Panc1 (cell line): Measurements from ENCODE around the gene NPAS3. TPM values are rescaled to one million over a fixed set of nuclear protein-coding genes. Genes with fewer than 3 reads are reported as not detected.

ENCODE experiments used
- ATAC-seq: fragments of 200-7000 bp; cut with Tn5 transposase; 2 replicates; pipeline ENCODE4 v1.9.1; 2020; ENCODE audit warnings: mild to moderate bottlenecking, moderate library complexity
- BruUV-seq: library from RNA; stranded (reverse); fragments of 400-500 nt; replicated peaks from 2 replicates; lab custom pipeline; 2021; lab: Mats Ljungman, UMichigan
- CTCF ChIA-PET: fragments of 300-600 bp; sonication (Branson Sonifier 250); formaldehyde crosslinking; loops from one replicate; lab custom pipeline; 2022; ENCODE audit warnings: antibody characterized with exemption; lab: Charles Lee
- POLR2A ChIA-PET: fragments of 300-600 bp; sonication (Branson Sonifier 250); formaldehyde crosslinking; loops from one replicate; lab custom pipeline; 2022; ENCODE audit warnings: antibody characterized with exemption; lab: Charles Lee
- DNase-seq: peaks from one replicate; pipeline ENCODE4 v3.0.0-alpha.2; 2010; ENCODE audit warnings: low read depth, low spot score
- H3K27ac ChIP-seq: 2 replicates; pipeline ENCODE4 v1.5.1; 2011; ENCODE audit warnings: mild to moderate bottlenecking, low read length, inconsistent platforms
- H3K27me3 ChIP-seq: fragments of 200-500 bp; sonication (Bioruptor generic); 2 replicates; pipeline ENCODE4 v1.6.0; 2014; ENCODE audit warnings: low read length, inconsistent platforms; ENCODE audit not compliant: control insufficient read depth, insufficient read depth
- H3K36me3 ChIP-seq: fragments of 200-500 bp; sonication (Bioruptor generic); 2 replicates; pipeline ENCODE4 v1.5.1; 2014; ENCODE audit warnings: inconsistent platforms, mild to moderate bottlenecking, low read length, moderate library complexity; ENCODE audit not compliant: control insufficient read depth, insufficient read depth
- H3K4me1 ChIP-seq: 2 replicates; pipeline ENCODE4 v1.5.1; 2011; ENCODE audit warnings: inconsistent platforms, mild to moderate bottlenecking, low read length, moderate library complexity; ENCODE audit not compliant: control insufficient read depth, insufficient read depth
- H3K4me3 ChIP-seq, 2 experiments: 2 replicates each; pipeline ENCODE4 v1.5.1; 2011 to 2012; ENCODE audit warnings: low read depth in 2 of 2, low read length in 2 of 2, mild to moderate bottlenecking in 2 of 2, inconsistent platforms in 1 of 2, moderate library complexity in 1 of 2
- H3K9me3 ChIP-seq: fragments of 200-500 bp; sonication (Bioruptor generic); 2 replicates; pipeline ENCODE4 v1.5.1; 2014; ENCODE audit warnings: low read depth, mild to moderate bottlenecking, inconsistent platforms, low read length, moderate library complexity; ENCODE audit not compliant: control insufficient read depth, insufficient read depth
- POLR2AphosphoS5 ChIP-seq: IDR thresholded peaks from 2 replicates; pipeline ENCODE4 v1.6.1; 2012; ENCODE audit warnings: mild to moderate bottlenecking, low read depth, low read length, moderate library complexity
- REST ChIP-seq, 2 experiments: IDR thresholded peaks; 2 replicates each; pipeline ENCODE4 v1.6.1; 2011 to 2012; ENCODE audit warnings: low read depth in 2 of 2, control low read depth in 1 of 2, low read length in 1 of 2, mild to moderate bottlenecking in 1 of 2, moderate library complexity in 1 of 2; ENCODE audit not compliant: insufficient read depth in 1 of 2
- SIN3A ChIP-seq: IDR thresholded peaks from 2 replicates; pipeline ENCODE4 v1.6.1; 2012; ENCODE audit warnings: low read depth, mild to moderate bottlenecking, low read length, moderate library complexity, borderline replicate concordance; ENCODE audit not compliant: insufficient read depth
- TCF7L2 ChIP-seq: IDR thresholded peaks from 2 replicates; pipeline ENCODE4 v1.6.1; 2011; ENCODE audit warnings: mild to moderate bottlenecking, low read depth, low read length, inconsistent platforms
- in situ Hi-C: cut with HindIII; loops from 2 replicates; pipeline ENCODE4 v1.10.0; 2016; ENCODE audit warnings: low sequenced_read_pairs, low pct_unique_long_range_greater_than_20kb
- intact Hi-C: fragments of 100-400 bp; cut with micrococcal nuclease; formaldehyde crosslinking; loops from one replicate; pipeline ENCODE4 v1.10.0; 2022; ENCODE audit not compliant: unreplicated experiment
- total RNA-seq: library from RNA; stranded (reverse); gene quantifications from one replicate; pipeline ENCODE4 v1.2.1, GENCODE V29; 2021; ENCODE audit not compliant: unreplicated experiment
- TF ChIP-seq, protein P1 (sequence below): fragments of 450-650 bp; IDR thresholded peaks from 2 replicates; pipeline ENCODE4 v1.5.1; 2017; ENCODE audit warnings: mild to moderate bottlenecking

Gene NPAS3
- total RNA-seq, 1 experiment from 2014 or later: 0.23 TPM

DNA sequence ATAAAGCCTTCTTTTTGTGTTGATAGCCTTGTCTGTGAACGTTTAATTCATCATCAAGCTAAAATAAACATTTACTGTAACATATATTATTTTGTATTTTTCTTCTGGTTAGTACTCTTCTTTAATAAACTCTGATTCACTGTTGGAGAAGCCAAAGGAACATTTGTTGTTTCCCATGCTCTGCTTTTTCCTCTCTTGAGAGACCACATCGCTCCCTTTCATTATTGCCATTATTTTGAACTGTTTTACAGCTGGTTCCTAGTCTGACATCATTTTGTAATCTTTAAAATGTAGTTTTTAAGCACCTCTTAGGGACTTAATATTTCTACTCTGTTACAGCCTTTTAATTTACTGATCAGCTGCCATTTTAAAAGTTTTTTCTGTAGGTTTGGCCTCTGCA lies 301.8 kb downstream of the NPAS3 start:
- Histone ChIP-seq H3K4me3 (no peak overlapping the region), H3K9me3 (no peaks in the 10 kb centered on the region), H3K36me3 (no peaks in the 10 kb centered on the region), H3K27me3 (no peaks in the 10 kb centered on the region), H3K27ac (no peak overlapping the region), H3K4me1 (no peaks in the 10 kb centered on the region)
- in situ Hi-C loops (no loop called here), intact Hi-C loops (no loop called here)
- BruUV-seq: no TSS peak
- ChIA-PET CTCF (no interaction called here), POLR2A (no interaction called here)
- DNase-seq: no peak
- TF ChIP-seq, protein P1, sequence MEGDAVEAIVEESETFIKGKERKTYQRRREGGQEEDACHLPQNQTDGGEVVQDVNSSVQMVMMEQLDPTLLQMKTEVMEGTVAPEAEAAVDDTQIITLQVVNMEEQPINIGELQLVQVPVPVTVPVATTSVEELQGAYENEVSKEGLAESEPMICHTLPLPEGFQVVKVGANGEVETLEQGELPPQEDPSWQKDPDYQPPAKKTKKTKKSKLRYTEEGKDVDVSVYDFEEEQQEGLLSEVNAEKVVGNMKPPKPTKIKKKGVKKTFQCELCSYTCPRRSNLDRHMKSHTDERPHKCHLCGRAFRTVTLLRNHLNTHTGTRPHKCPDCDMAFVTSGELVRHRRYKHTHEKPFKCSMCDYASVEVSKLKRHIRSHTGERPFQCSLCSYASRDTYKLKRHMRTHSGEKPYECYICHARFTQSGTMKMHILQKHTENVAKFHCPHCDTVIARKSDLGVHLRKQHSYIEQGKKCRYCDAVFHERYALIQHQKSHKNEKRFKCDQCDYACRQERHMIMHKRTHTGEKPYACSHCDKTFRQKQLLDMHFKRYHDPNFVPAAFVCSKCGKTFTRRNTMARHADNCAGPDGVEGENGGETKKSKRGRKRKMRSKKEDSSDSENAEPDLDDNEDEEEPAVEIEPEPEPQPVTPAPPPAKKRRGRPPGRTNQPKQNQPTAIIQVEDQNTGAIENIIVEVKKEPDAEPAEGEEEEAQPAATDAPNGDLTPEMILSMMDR: no peak
- TF ChIP-seq TCF7L2 (no peak), REST (IDR thresholded peaks at IDR 0.05; ENCODE audit: insufficient read depth in 1 of 2, low read depth in 2 of 2, low read length in 1 of 2) (no peak), POLR2AphosphoS5 (no peak), SIN3A (no peak)
- no peak for ATAC-seq

DNA sequence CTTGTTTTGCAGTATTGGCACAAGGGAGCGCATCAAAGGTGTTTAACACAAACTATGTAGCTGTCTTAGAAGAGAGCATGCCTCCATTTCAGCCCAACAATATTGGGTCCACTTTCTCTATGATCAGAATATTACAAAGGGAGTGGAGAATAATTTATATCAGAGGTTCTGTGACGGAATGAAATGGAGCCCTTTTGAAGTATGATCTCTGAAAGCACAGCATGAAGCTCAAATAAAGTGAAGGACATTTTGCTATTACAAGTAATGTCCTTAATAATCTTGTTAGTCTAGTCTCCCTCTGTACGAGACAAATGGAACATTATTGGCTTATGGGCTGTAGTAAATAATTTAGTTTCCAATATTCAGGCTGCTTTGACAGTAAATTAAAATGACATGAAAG lies 302.7 kb downstream of the NPAS3 start:
- TF ChIP-seq POLR2AphosphoS5 (no peak), REST (IDR thresholded peaks at IDR 0.05; ENCODE audit: insufficient read depth in 1 of 2, low read depth in 2 of 2, low read length in 1 of 2) (no peak), SIN3A (no peak), TCF7L2 (no peak)
- TF ChIP-seq, protein P1: no peak
- no peaks in the 10 kb centered on the region for H3K4me1 ChIP-seq
- no peak overlapping the region for H3K4me3 ChIP-seq
- in situ Hi-C loops (no loop called here), intact Hi-C loops (no loop called here)
- H3K36me3 ChIP-seq: no peaks in the 10 kb centered on the region
- DNase-seq: no peak
- no peaks in the 10 kb centered on the region for H3K9me3 ChIP-seq
- H3K27me3 ChIP-seq: no peaks in the 10 kb centered on the region
- ChIA-PET CTCF (no interaction called here), POLR2A (no interaction called here)
- H3K27ac ChIP-seq: no peak overlapping the region
- no peak for ATAC-seq
- BruUV-seq: no TSS peak
